CD4-positive, alpha-beta T cell treated with Interleukin-21 for 1 hour (primary cell): ENCODE results near the gene GIMD1.

ENCODE experiments used
- DNase-seq: peaks from one replicate; pipeline ENCODE4 v3.0.0-alpha.2; 2020

Gene GIMD1

DNA sequence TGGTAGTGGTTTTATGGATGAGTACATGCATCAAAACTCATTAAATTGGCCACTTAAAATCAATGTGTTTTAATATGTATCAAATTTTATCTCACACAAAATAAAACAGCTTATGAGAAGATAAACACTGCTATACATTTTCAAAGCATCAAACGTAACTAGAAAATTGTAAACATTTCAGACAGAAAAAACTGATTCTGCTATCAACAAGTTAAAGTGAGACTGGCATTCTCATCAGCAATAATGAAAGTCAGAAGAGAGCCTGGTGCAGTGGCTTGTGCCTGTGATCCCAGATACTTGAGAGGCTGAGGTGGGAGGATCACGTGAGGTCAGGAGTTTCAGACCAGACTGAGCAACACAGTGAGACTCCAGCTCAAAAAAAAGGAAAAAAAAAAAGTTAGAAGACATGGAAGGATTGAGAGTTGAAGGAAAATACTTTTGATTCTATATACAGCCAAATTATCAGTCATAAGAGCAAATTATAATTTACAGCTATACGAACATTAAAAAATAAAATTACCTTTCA, 55.5 kb downstream of the GIMD1 start:
- DNase-seq = no peak

DNA sequence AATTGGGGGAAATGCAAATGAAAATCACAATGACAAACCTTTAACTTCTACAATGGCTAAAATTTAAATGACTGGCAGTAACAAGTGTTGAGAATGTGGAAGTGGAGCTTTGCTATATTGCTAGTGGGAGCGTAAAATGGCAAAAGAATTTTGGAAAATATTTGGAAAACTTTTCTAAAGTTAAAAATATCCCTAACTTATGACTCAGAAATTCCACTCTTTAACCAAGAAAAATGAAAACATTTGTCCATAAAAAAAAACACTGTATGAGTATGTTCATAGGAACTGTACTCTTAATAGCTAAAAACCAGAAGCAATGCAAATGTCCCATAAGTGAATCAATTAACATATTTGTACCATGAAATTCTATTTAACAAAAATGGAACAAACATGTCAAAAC, 56.2 kb downstream of the GIMD1 start:
- DNase-seq = no peak
